A673 (cell line): ENCODE data around the gene ANKRD23. TPM values are rescaled to one million over a fixed set of nuclear protein-coding genes. Genes with fewer than 3 reads are reported as not detected.

Experiments
- BruUV-seq: library from RNA; stranded (reverse); fragments of 400-500 nt; replicated peaks from 2 replicates; lab custom pipeline; 2021; lab: Mats Ljungman, UMichigan
- CTCF ChIA-PET: fragments of 300-600 bp; sonication (Branson Sonifier 250); formaldehyde crosslinking; loops from one replicate; lab custom pipeline; 2022; ENCODE audit warnings: antibody characterized with exemption; lab: Charles Lee
- POLR2A ChIA-PET: fragments of 300-600 bp; sonication (Branson Sonifier 250); formaldehyde crosslinking; loops from one replicate; lab custom pipeline; 2022; ENCODE audit warnings: antibody characterized with exemption; ENCODE audit not compliant: low non-redundant PET; lab: Charles Lee
- DNase-seq: peaks from one replicate; pipeline ENCODE4 v3.0.0-alpha.2; 2015; ENCODE audit warnings: low spot score
- H3K27ac ChIP-seq: fragments of 200-600 bp; sonication (generic); 2 replicates; pipeline ENCODE4 v1.5.1; 2016; ENCODE audit warnings: mixed run types, low read depth, mild to moderate bottlenecking, mixed read lengths, antibody characterized with exemption, low read length; ENCODE audit not compliant: poor library complexity, severe bottlenecking
- H3K27me3 ChIP-seq: fragments of 200-600 bp; sonication (generic); replicated peaks from 2 replicates; pipeline ENCODE4 v1.6.1; 2017; ENCODE audit warnings: mixed run types, low read depth, mild to moderate bottlenecking, mixed read lengths, antibody characterized with exemption, low read length; ENCODE audit not compliant: insufficient read depth, poor library complexity
- H3K36me3 ChIP-seq: fragments of 200-600 bp; sonication (generic); 2 replicates; pipeline ENCODE4 v1.6.1; 2016; ENCODE audit warnings: mixed run types, mild to moderate bottlenecking, mixed read lengths, antibody characterized with exemption, low read length; ENCODE audit not compliant: insufficient read depth, poor library complexity, severe bottlenecking
- H3K4me1 ChIP-seq: fragments of 200-600 bp; sonication (generic); 2 replicates; pipeline ENCODE4 v1.6.1; 2017; ENCODE audit warnings: mixed run types, mild to moderate bottlenecking, mixed read lengths, antibody characterized with exemption, low read length; ENCODE audit not compliant: insufficient read depth, poor library complexity, severe bottlenecking
- H3K4me3 ChIP-seq: fragments of 200-600 bp; sonication (generic); 2 replicates; pipeline ENCODE4 v1.5.1; 2016; ENCODE audit warnings: low read depth, mixed run types, mild to moderate bottlenecking, mixed read lengths, low read length; ENCODE audit not compliant: poor library complexity, severe bottlenecking
- H3K9me3 ChIP-seq: fragments of 200-600 bp; sonication (generic); 2 replicates; pipeline ENCODE4 v1.6.1; 2016; ENCODE audit warnings: mixed run types, low read depth, mild to moderate bottlenecking, mixed read lengths, antibody characterized with exemption, low read length; ENCODE audit not compliant: poor library complexity, severe bottlenecking
- CTCF ChIP-seq: fragments of 300-800, 200-600 bp; sonication (generic); conservative IDR thresholded peaks from 2 replicates; pipeline ENCODE4 v1.5.1; 2017; ENCODE audit warnings: low read depth, mild to moderate bottlenecking, antibody characterized with exemption, low read length, moderate library complexity, mixed read lengths
- EZH2 ChIP-seq: fragments of 200-600 bp; sonication (generic); IDR thresholded peaks from 2 replicates; pipeline ENCODE4 v1.6.1; 2017; ENCODE audit warnings: borderline replicate concordance, low read depth, mild to moderate bottlenecking, mixed read lengths, antibody characterized with exemption, low read length; ENCODE audit not compliant: poor library complexity, severe bottlenecking
- intact Hi-C: fragments of 100-400 bp; cut with micrococcal nuclease; formaldehyde crosslinking; loops from one replicate; pipeline ENCODE4 v1.10.0; 2022; ENCODE audit not compliant: unreplicated experiment
- total RNA-seq: library from RNA; stranded (reverse); gene quantifications from 2 replicates; pipeline ENCODE4 v1.2.3, GENCODE V29; 2021

ANKRD23 gene
- total RNA-seq, 1 experiment from 2014 or later = 6.2 TPM

- DNase-seq = no peak
- Histone ChIP-seq H3K4me1 (peaks cover 10% of the 10 kb centered on the region), H3K27me3 (no peaks in the 10 kb centered on the region), H3K36me3 (peaks cover 38% of the 10 kb centered on the region), H3K27ac (peak overlapping the region; percentile 42), H3K9me3 (no peaks in the 10 kb centered on the region), H3K4me3 (no peak overlapping the region)
- intact Hi-C loops = loop anchor here (5.0 kb wide), 1 partner anchor 253 kb away; the partner anchor contains the start of gene ANKRD36
- BruUV-seq = no TSS peak
- TF ChIP-seq CTCF (no peak), EZH2 (no peak)
- POLR2A ChIA-PET = no interaction called here
- CTCF ChIA-PET = interaction anchor here (0.5 kb wide), 1 partner anchor 9 kb away, joined by 6 read pairs; no protein-coding TSS in a partner anchor
Measured at GRCh38 chr2:96859099-96859649, 15.4 kb upstream of the ANKRD23 start.

GRCh38 chr2:96857667-96858372 lies 14.0 kb upstream of the ANKRD23 start, which contains the start of gene ANKRD39:
Gene ANKRD39 (minus strand): TSS chr2:96858016. CDS start chr2:96857987, 29 bp downstream.
- peak within 1 kb of the TSS; percentile 66 for H3K4me3 ChIP-seq
- peaks cover 33% of the 10 kb centered on the region for H3K36me3 ChIP-seq
- TF ChIP-seq EZH2 (no peak), CTCF (peak; percentile 84)
- intact Hi-C loops = loop anchor here (1.0 to 5.0 kb wide), 2 partner anchors 93 to 254 kb away; partner anchors contain the start of gene ANKRD36
- BruUV-seq = no TSS peak
- peaks cover 10% of the 10 kb centered on the region for H3K4me1 ChIP-seq
- ChIA-PET CTCF (interaction anchor here (0.6 to 2.0 kb wide), 9 partner anchors 11 to 462 kb away, joined by 3 to 24 read pairs (median 6); no protein-coding TSS in a partner anchor), POLR2A (interaction anchor here (0.6 kb wide), 1 partner anchor 10 kb away, joined by 3 read pairs; no protein-coding TSS in a partner anchor)
- no peaks in the 10 kb centered on the region for H3K27me3 ChIP-seq
- peak within 1 kb of the TSS; percentile 78 for H3K27ac ChIP-seq
- peak; percentile 98 for DNase-seq
- no peaks in the 10 kb centered on the region for H3K9me3 ChIP-seq

GRCh38 chr2:96856776-96857666 lies 13.2 kb upstream of the ANKRD23 start:
- Histone ChIP-seq H3K9me3 (no peaks in the 10 kb centered on the region), H3K27me3 (no peaks in the 10 kb centered on the region), H3K4me3 (peak overlapping the region; percentile 66), H3K4me1 (peaks cover 10% of the 10 kb centered on the region), H3K27ac (peak overlapping the region; percentile 78), H3K36me3 (peaks cover 34% of the 10 kb centered on the region)
- TSS peak; percentile 25 for BruUV-seq
- peak; percentile 30 for DNase-seq
- TF ChIP-seq EZH2 (no peak), CTCF (no peak)
- intact Hi-C loops = loop anchor here (5.0 kb wide), 1 partner anchor 255 kb away; the partner anchor contains the start of gene ANKRD36
- POLR2A ChIA-PET = no interaction called here
- CTCF ChIA-PET = interaction anchor here (0.5 to 2.0 kb wide), 10 partner anchors 12 to 461 kb away, joined by 3 to 24 read pairs (median 3); no protein-coding TSS in a partner anchor
